HG03378 (cell line): Measurements from ENCODE around the gene CDKN2B.

ENCODE experiments used
- ATAC-seq: cut with Tn5 transposase; IDR thresholded peaks from one replicate; pipeline ENCODE4 v1.9.1; 2021; ENCODE audit warnings: mild to moderate bottlenecking, moderate library complexity; ENCODE audit not compliant: unreplicated experiment

Gene CDKN2B

GRCh38 chr9:21995006-21995665, 14.0 kb downstream of the CDKN2B start:
- ATAC-seq: peak; percentile 86

DNA sequence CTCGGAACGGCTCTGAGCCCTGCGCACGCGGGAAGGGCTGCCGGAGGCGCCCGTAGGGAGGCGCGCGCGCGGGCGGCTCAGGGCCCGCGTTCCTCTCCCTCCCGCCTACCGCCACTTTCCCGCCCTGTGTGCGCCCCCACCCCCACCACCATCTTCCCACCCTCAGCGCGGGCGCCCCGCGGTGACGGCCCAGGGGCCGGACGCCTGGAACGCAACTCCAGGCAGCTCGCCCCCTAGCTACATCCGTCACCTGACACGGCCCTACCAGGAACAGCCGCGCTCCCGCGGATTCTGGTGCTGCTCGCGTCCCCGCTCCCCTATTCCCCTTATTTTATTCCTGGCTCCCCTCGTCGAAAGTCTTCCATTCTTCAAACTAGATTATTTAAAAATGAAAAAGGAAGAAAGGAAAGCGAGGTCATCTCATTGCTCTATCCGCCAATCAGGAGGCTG, 14.5 kb downstream of the CDKN2B start, which contains the start of gene CDKN2B-AS1:
Gene CDKN2B-AS1, plus strand, starts transcription at position 236 of the 450 bp plus-strand sequence.
- peak; percentile 27 for ATAC-seq

- ATAC-seq: peak; percentile 26
Measured at GRCh38 chr9:21993893-21994555, 15.1 kb downstream of the CDKN2B start, which contains the start of gene CDKN2A. Gene CDKN2A, minus strand, starts transcription at chr9:21994392.

DNA sequence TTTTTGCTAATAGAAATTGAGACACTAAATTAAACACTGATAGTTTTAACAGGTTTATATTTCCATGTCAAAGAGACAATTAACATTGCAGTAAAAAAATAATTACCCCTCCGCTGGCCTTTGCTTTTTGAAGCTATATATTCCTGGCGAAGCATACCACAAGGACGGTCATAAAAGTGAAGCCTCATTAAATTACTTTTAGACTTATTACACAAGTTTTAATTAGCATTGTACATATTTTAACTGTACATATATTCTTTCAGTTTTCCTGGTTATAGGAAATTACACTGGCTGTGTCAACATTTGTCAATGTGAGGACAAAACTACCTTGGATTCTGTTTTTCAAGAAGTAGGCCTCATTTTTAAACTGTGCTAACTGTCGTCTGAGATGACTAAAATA, 16.1 kb downstream of the CDKN2B start:
- ATAC-seq: no peak

- no peak for ATAC-seq
Measured at GRCh38 chr9:21991072-21991959, 17.8 kb downstream of the CDKN2B start.

DNA sequence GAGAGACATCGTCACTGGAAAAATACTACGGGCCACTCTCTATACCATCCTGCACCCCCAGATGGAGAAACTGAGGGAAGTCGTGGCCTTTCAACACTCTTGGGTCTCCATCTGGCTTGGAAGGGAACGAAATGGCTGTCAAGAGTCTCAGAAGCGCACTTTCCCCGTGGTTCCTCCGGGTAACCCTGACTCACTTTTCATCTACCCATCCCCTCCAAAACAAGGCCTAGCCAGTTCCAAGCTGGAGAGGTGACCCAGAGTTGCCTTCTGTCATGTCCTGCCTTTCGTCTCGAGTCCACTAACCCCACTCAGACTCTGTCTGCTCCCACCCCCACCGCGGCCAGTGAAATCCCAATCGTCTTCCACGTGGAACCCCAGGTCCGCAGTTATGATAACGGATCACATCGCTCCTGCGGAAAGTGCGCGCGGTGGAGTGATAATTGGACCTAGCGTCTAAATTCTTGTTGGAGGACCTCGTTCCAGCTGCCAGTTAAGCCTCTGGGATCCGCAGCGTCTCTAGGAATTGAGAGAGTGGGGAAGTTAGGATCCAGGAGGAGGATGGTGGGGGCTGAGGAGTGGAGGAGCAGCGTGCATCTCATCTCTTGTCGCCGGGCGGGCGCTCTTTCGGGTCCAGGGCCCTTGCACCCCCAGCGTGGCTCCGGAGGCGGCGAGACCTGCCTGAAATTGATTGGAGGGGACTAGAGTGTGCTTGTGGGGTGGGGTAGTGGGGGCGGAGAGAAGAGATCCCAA, 19.5 kb downstream of the CDKN2B start:
- no peak for ATAC-seq

DNA sequence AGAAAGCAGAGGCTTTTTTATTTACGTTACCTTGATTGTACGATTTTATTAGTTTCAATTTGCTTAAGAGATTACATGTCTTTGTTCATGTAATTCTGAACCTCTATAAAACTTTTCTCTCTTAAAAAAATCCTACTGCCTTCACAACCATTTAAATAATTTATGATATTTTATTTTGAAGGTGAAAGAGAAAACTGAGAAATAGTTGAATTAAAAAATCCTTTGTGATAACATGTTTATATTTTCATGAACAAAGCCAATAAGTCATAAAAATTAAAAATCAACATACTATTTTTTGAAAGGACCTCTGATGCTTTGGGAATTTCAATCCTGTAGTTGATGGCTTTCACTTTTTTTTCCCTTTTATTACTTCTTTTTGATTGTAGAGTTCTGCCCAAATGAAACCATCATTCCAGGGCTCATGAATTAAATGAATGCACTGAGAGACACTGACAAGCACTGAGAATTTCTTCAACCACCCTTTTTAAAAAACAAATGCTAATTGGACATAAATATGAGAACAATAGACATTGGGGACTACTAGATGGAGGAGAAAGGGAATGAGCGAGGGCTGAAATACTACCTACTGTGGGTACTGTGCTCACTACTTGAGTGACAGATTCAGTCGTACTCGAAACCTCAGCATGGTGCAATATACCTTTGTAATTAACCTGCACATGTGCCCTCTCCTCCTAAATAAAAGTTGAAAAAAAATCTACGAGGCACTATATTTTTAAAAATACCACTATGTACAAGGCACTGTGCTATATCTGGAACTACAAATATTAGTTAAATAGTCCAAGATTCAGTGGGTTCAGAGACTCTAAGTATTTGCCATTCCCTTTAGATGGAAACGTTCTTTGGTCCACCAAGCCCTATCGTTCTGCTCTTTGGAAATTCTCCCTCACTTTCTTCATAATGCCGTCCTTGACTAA, 20.8 kb downstream of the CDKN2B start:
- ATAC-seq: no peak

DNA sequence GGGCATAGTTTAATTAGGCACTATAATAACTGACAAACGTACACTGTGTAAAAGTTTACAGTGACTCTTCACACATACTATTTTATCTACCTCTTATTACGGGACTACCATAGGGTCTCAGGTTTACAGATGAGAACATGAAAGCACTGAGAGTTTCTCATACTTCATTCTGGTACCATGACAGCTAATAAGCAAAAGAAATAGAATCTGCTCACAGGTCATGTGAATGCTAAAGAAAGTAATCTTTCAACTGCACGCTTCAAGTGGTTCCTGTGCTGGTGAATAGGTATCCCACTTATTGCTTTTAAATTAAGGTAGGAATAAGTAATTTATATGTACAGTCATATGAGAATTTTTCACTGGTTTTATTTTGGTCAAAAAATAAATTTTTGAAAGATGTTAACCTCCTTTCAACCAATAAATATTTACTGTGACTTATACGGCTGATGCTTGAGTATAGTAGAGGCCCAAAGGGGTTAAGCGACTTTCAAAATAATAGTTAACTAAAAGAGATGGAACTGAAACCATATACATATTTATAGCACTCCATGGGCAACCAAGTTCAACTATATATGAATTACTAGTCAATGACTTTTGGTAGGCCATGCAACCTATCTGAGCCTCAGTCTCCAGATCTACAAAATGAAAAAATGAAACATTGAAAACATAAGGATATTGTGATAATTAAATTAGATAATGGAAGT, 23.0 kb downstream of the CDKN2B start:
- peak; percentile 69 for ATAC-seq

- ATAC-seq: no peak
Measured at GRCh38 chr9:21984101-21984500, 25.0 kb downstream of the CDKN2B start.

GRCh38 chr9:21983561-21983935, 25.6 kb downstream of the CDKN2B start:
- no peak for ATAC-seq

- no peak for ATAC-seq
Measured at GRCh38 chr9:21982861-21983560, 26.1 kb downstream of the CDKN2B start.

DNA sequence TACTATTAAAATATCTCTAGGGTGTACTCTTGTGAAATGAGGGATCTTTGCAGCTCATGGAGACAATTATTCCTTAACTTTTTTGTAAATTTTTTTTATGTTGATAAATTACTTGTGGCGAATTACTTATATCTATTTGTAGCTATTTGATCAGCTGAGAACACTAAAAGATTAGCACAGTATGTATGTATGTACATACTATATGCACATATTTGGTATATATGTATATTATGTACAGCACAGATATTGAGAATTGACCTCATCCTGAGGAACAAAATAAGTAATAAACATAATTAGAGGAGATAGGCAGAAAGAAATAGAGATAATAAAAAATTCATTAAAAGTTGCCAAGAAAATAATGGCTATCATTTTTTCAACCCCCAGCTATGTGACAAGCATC, 26.7 kb downstream of the CDKN2B start:
- no peak for ATAC-seq

DNA sequence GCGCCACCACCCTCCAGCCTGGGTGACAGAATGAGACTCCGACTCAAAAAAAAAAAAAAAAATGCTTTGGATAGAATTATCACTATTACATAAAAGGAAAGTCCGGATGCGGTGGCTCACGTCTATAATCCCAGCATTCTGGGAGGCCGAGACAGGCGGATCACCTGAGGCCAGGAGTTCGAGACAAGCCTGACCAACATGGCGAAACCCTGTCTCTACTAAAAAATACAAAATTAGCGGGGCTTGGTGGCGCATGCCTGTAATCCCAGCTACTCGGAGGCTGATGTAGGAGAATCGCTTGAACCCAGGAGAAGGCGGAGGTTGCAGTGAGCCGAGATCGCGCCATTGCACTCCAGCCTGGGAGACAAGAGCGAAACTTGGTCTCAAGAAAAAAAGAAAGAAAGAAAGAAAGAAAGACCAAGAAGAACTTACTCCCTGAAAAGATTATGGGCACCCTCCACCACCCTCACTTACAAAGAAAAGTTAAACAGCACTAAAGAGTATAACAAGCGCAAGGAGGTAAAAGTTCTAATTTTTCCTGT, 32.7 kb downstream of the CDKN2B start:
- no peak for ATAC-seq

DNA sequence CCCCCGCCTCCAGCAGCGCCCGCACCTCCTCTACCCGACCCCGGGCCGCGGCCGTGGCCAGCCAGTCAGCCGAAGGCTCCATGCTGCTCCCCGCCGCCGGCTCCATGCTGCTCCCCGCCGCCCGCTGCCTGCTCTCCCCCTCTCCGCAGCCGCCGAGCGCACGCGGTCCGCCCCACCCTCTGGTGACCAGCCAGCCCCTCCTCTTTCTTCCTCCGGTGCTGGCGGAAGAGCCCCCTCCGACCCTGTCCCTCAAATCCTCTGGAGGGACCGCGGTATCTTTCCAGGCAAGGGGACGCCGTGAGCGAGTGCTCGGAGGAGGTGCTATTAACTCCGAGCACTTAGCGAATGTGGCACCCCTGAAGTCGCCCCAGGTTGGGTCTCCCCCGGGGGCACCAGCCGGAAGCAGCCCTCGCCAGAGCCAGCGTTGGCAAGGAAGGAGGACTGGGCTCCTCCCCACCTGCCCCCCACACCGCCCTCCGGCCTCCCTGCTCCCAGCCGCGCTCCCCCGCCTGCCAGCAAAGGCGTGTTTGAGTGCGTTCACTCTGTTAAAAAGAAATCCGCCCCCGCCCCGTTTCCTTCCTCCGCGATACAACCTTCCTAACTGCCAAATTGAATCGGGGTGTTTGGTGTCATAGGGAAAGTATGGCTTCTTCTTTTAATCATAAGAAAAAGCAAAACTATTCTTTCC, 34.2 kb downstream of the CDKN2B start:
- ATAC-seq: peak; percentile 49

- ATAC-seq: no peak
Measured at GRCh38 chr9:21974343-21974721, 34.8 kb downstream of the CDKN2B start.

- ATAC-seq: no peak
Measured at GRCh38 chr9:21972361-21972760, 36.7 kb downstream of the CDKN2B start.

- ATAC-seq: no peak
Measured at GRCh38 chr9:21970800-21971640, 38.1 kb downstream of the CDKN2B start.
